Keratinocyte (primary cell): ENCODE results near the gene TSC22D4. TPM values are rescaled to one million over a fixed set of nuclear protein-coding genes. Genes with fewer than 3 reads are reported as not detected.
"Not testable (repeated sequence)": the region's sequence is repeated elsewhere in the genome, so short reads cannot be mapped to it uniquely, and the experiment has no call there.

ENCODE experiments used
- DNase-seq: peaks from one replicate; pipeline ENCODE4 v3.0.0-alpha.2; 2011; ENCODE audit warnings: low read depth, missing footprints, low spot score
- FAIRE-seq: peaks from 2 replicates; lab custom pipeline; 2011; peaks lifted over from hg19 to GRCh38; lab: Jason Lieb, UNC
- H2AFZ ChIP-seq: 2 replicates; pipeline ENCODE4 v1.6.0; 2012; ENCODE audit warnings: low read length, control low read depth, inconsistent platforms; ENCODE audit not compliant: control insufficient read depth
- H3K27ac ChIP-seq: 2 replicates; pipeline ENCODE4 v1.5.1; 2011; ENCODE audit warnings: low read length; ENCODE audit not compliant: control insufficient read depth, insufficient read depth
- H3K27me3 ChIP-seq: 3 replicates; pipeline ENCODE4 v1.6.0; 2011; ENCODE audit warnings: low read length; ENCODE audit not compliant: control insufficient read depth, insufficient read depth; ENCODE audit errors: extremely low read depth
- H3K36me3 ChIP-seq, 2 experiments: 2 replicates in 1 of 2; 3 replicates in 1 of 2; pipeline ENCODE4 v1.5.1; 2011; ENCODE audit warnings: low read length in 2 of 2, mild to moderate bottlenecking in 1 of 2; ENCODE audit not compliant: control insufficient read depth in 2 of 2, insufficient read depth in 2 of 2; ENCODE audit errors: extremely low read depth in 1 of 2
- H3K4me1 ChIP-seq: 3 replicates; pipeline ENCODE4 v1.5.1; 2011; ENCODE audit warnings: low read length; ENCODE audit not compliant: control insufficient read depth, insufficient read depth; ENCODE audit errors: extremely low read depth
- H3K4me2 ChIP-seq: 3 replicates; pipeline ENCODE4 v1.6.0; 2011; ENCODE audit warnings: low read depth, low read length; ENCODE audit not compliant: control insufficient read depth, insufficient read depth; ENCODE audit errors: extremely low read depth
- H3K4me3 ChIP-seq, 3 experiments: fragments of 200-600 bp in 1 of 3; sonication (generic) in 1 of 3; 2 replicates in 2 of 3; 3 replicates in 1 of 3; pipeline ENCODE4 v1.5.1; 2011 to 2016; ENCODE audit warnings: low read length in 3 of 3, mild to moderate bottlenecking in 3 of 3, control low read depth in 2 of 3, inconsistent platforms in 1 of 3, low read depth in 1 of 3, mixed read lengths in 1 of 3, mixed run types in 1 of 3, moderate library complexity in 1 of 3; ENCODE audit not compliant: control insufficient read depth in 2 of 3, insufficient read depth in 2 of 3; ENCODE audit errors: extremely low read depth in 1 of 3
- H3K79me2 ChIP-seq: 2 replicates; pipeline ENCODE4 v1.6.0; 2012; ENCODE audit warnings: low read length; ENCODE audit not compliant: control insufficient read depth, insufficient read depth
- H3K9ac ChIP-seq: 3 replicates; pipeline ENCODE4 v1.6.0; 2011; ENCODE audit warnings: low read length; ENCODE audit not compliant: control insufficient read depth, insufficient read depth; ENCODE audit errors: extremely low read depth
- H3K9me1 ChIP-seq: 3 replicates; pipeline ENCODE4 v1.6.0; 2011; ENCODE audit warnings: low read length; ENCODE audit not compliant: control insufficient read depth, insufficient read depth; ENCODE audit errors: extremely low read depth
- H3K9me3 ChIP-seq: 2 replicates; pipeline ENCODE4 v1.5.1; 2012; ENCODE audit warnings: low read depth, low read length; ENCODE audit not compliant: control insufficient read depth
- H4K20me1 ChIP-seq: 3 replicates; pipeline ENCODE4 v1.6.0; 2011; ENCODE audit warnings: low read length; ENCODE audit not compliant: control insufficient read depth, insufficient read depth; ENCODE audit errors: extremely low read depth
- EZH2 ChIP-seq: IDR thresholded peaks from one replicate; pipeline ENCODE4 v1.6.1; 2012; ENCODE audit warnings: inconsistent platforms, mild to moderate bottlenecking, low read length, moderate library complexity
- dilution Hi-C: fragments of 300-500 bp; cut with MboI; formaldehyde crosslinking; loops from one replicate; pipeline ENCODE4 v1.7.0; 2020; ENCODE audit warnings: low sequenced_read_pairs; ENCODE audit not compliant: extremely low pct_ligation_motif_present
- polyA plus RNA-seq, 5 experiments: library from polyadenylated mRNA; depleted of rRNA in 3 of 5; stranded (reverse) in 3 of 5; stranded (forward) in 1 of 5; unstranded in 1 of 5; fragments of >200 nt; gene quantifications; 1 replicate in 1 of 5; 2 replicates in 3 of 5; 3 replicates in 1 of 5; pipeline versions ENCODE4 v1.2.1 to v1.2.3, GENCODE V29; 2011 to 2012; ENCODE audit warnings: missing spikeins in 2 of 5, low read depth in 1 of 5, low replicate concordance in 1 of 5
- TF ChIP-seq, protein P1 (sequence below), 3 experiments: IDR thresholded peaks in 1 of 3; conservative IDR thresholded peaks in 1 of 3; optimal IDR thresholded peaks in 1 of 3; 2 replicates in 2 of 3; 3 replicates in 1 of 3; pipeline versions ENCODE3 to v1.5.1; 2011; ENCODE audit warnings: low read length in 3 of 3, mild to moderate bottlenecking in 3 of 3, moderate library complexity in 2 of 3, control low read depth in 1 of 3, inconsistent platforms in 1 of 3; ENCODE audit not compliant: insufficient read depth in 2 of 3; ENCODE audit errors: extremely low read depth in 1 of 3

Gene TSC22D4
- polyA plus RNA-seq, 1 donor (not counting 4 experiments of a cell fraction or from before 2014, with no cell fraction given) = 8.4 TPM

DNA sequence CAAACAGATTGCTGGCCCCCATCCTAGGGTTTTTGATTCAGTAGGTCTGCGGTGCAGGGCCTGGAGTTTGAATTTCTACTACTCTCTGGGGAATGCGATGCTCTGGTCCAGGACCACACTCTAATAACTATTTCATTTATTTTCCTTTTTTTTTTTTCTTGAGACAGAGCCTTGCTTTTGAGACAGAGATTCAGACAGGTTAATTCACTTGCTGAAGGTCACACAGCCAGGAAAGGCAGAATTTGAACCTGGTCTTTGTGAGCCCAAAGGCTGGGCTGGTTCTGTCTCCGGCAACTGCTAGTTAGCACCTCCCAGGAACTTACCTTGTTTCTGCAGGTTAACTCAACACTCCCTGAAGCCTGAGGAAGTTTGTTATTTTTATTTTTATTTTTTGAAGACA is 26.5 kb downstream of the TSC22D4 start:
- dilution Hi-C loops = no loop called here
- no peaks in the 10 kb centered on the region for H3K79me2 ChIP-seq
- DNase-seq = no peak
- peaks cover 3% of the 10 kb centered on the region for H3K4me1 ChIP-seq
- H2AFZ ChIP-seq = no peak overlapping the region
- no peaks in the 10 kb centered on the region for H3K9me3 ChIP-seq
- H3K9me1 ChIP-seq = no peaks in the 10 kb centered on the region
- no peak overlapping the region for H3K9ac ChIP-seq
- no peak for TF ChIP-seq EZH2
- TF ChIP-seq, protein P1, sequence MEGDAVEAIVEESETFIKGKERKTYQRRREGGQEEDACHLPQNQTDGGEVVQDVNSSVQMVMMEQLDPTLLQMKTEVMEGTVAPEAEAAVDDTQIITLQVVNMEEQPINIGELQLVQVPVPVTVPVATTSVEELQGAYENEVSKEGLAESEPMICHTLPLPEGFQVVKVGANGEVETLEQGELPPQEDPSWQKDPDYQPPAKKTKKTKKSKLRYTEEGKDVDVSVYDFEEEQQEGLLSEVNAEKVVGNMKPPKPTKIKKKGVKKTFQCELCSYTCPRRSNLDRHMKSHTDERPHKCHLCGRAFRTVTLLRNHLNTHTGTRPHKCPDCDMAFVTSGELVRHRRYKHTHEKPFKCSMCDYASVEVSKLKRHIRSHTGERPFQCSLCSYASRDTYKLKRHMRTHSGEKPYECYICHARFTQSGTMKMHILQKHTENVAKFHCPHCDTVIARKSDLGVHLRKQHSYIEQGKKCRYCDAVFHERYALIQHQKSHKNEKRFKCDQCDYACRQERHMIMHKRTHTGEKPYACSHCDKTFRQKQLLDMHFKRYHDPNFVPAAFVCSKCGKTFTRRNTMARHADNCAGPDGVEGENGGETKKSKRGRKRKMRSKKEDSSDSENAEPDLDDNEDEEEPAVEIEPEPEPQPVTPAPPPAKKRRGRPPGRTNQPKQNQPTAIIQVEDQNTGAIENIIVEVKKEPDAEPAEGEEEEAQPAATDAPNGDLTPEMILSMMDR (optimal IDR thresholded peaks at IDR 0.05 in 1 of 3, IDR thresholded peaks at IDR 0.05 in 1 of 3, conservative IDR thresholded peaks at IDR 0.05 in 1 of 3; ENCODE audit: extremely low read depth in 1 of 3, insufficient read depth in 2 of 3, low read length in 3 of 3) = no peak
- no peak overlapping the region for H3K4me2 ChIP-seq
- no peaks in the 10 kb centered on the region for H3K27me3 ChIP-seq
- H3K27ac ChIP-seq = no peak overlapping the region
- H4K20me1 ChIP-seq = no peaks in the 10 kb centered on the region
- FAIRE-seq = no peak
- H3K36me3 ChIP-seq = no peaks in the 10 kb centered on the region
- no peak overlapping the region for H3K4me3 ChIP-seq

DNA sequence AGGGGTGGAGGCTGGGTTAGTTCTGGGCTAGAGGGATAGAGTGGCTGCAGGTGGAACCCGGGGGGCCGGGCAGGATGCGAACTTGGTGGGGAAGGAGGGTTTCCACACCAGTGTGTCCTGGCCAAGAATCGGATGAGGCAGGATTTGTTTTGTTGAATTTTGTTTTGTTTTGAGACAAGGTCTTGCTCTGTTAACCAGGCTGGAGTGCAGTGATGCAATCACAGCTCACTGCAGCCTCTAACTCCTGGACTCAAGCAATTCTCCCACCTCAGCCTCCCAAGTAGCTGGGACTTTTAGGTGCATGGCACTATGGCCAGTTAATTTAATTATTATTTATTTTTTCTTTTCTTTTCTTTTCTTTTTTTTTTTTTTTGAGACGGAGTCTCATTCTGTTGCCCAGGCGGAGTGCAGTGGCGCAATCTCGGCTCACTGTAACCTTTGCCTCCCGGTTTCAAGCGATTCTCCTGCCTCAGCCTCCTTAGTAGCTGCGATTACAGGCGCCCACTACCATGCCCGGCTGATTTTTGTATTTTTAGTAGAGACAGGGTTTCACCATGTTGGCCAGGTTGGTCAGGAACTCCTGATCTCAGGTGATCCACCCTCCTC is 29.7 kb downstream of the TSC22D4 start:
- dilution Hi-C loops = no loop called here

DNA sequence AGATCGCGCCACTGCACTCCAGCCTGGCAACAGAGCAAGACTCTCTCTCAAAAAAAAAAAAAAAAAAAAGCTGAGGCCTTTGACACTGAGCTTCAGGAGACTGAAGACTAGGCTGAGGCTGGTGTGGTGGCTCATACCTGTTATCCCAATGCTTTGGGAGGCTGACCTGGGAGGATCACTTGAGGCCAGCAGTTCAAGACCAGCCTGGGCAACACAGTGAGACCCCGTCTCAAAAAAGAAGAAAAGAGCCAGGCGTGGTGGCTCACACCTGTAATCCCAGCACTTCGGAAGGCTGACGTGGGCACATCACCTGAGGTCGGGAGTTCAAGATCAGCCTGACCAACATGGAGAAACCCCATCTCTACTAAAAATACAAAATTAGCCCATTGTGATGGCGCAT is 31.7 kb downstream of the TSC22D4 start:
- H3K9me1 ChIP-seq, dilution Hi-C loops: not testable (repeated sequence)

More for the DNA sequence above, 29.7 kb downstream of the TSC22D4 start:
- TF ChIP-seq EZH2 = no peak
- TF ChIP-seq, protein P1 (optimal IDR thresholded peaks at IDR 0.05 in 1 of 3, IDR thresholded peaks at IDR 0.05 in 1 of 3, conservative IDR thresholded peaks at IDR 0.05 in 1 of 3; ENCODE audit: extremely low read depth in 1 of 3, insufficient read depth in 2 of 3, low read length in 3 of 3) = no peak
- Histone ChIP-seq H3K4me2 (no peak overlapping the region), H4K20me1 (no peaks in the 10 kb centered on the region), H3K27me3 (no peaks in the 10 kb centered on the region), H3K4me1 (peaks cover 6% of the 10 kb centered on the region), H3K9me3 (no peaks in the 10 kb centered on the region), H3K27ac (no peak overlapping the region), H2AFZ (no peak overlapping the region), H3K9ac (no peak overlapping the region), H3K9me1 (no peaks in the 10 kb centered on the region), H3K36me3 (no peaks in the 10 kb centered on the region), H3K4me3 (no peak overlapping the region), H3K79me2 (no peaks in the 10 kb centered on the region)
- FAIRE-seq (no peak), DNase-seq (no peak)

More for the DNA sequence above, 31.7 kb downstream of the TSC22D4 start:
- not testable (repeated sequence) for H3K79me2 ChIP-seq, DNase-seq, H3K9ac ChIP-seq, H3K27ac ChIP-seq, H2AFZ ChIP-seq, H3K4me1 ChIP-seq, H3K27me3 ChIP-seq, H3K36me3 ChIP-seq, H3K4me2 ChIP-seq, FAIRE-seq, H3K4me3 ChIP-seq, H4K20me1 ChIP-seq, H3K9me3 ChIP-seq
